GM19193 (cell line): ENCODE measurements around the gene TMEM53.

Experiments
- POLR2A ChIP-seq: IDR thresholded peaks from 4 replicates; pipeline ENCODE4 v1.6.1; 2011; ENCODE audit not compliant: insufficient read depth, insufficient read length; ENCODE audit errors: extremely low read depth

Gene TMEM53

GRCh38 chr1:44663417-44663816 lies 10.9 kb downstream of the TMEM53 start:
- TF ChIP-seq POLR2A, result no peak

GRCh38 chr1:44662683-44663030 lies 11.6 kb downstream of the TMEM53 start:
- TF ChIP-seq POLR2A, result no peak

DNA sequence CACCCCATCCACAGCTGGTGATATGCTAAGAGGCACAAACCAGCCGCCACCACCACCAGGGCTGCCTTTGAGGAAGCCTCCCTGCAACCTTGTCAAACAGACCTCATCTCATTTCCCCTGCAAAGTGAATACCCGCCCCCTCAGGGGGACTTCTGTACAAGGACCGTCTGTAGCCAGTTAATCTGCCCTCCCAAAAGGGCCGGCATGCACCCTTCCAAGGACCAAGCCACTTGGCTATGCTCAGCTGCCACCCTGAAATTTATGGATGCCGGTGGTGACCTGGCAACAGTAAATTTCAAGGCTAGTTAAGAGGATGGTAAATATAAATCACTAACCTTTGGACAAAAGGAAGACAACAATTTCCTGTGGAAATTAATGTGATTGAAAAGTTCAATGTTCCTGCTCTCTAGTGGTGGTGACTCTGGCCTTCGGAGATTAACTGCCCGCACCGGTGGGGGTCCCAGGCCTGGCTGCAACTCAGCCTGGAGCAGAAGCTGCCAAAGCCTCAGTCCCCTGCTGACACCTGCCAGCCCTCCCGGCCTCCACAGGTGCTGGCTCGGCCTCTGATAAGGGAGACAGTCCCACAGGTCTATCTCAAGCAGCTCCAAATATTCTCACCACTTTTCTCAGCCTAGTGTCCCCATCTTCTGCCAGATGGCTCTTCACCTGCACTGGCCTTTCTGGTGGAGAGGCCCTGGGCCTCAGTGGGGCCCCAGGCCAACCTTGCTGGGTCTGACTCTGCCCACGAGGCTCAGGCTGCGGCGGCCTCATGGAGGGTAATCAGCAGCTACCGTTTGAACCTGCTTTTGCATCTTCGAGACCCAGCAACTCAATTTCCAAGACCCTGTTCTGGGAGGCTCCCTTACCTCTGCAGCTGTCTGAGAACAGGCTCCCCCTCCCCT lies 12.2 kb downstream of the TMEM53 start:
- TF ChIP-seq POLR2A, result no peak

GRCh38 chr1:44660176-44660575 lies 14.1 kb downstream of the TMEM53 start:
- TF ChIP-seq POLR2A, result no peak

- no peak for TF ChIP-seq POLR2A
These were observed 14.7 kb downstream of the TMEM53 start for GRCh38 chr1:44659566-44659965.

DNA sequence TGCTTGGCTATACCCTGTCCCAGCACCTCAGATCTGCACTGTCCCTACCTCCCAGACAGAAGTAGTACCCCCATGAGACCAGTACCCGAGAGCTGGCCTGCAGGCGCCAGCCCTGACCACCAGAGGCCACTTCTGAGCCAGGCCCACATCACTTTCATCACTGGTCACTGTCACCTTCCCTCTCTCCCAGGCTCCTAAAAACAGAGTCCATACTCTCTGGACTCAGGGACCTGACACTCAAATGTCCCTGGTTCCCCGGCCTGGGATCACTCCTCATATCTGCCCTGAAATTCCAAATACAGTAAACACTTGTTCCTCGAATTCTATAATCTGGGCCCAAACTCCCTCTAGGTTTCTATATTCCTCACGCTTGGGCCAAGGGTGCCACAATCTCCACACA lies 18.7 kb downstream of the TMEM53 start:
- no peak for TF ChIP-seq POLR2A

GRCh38 chr1:44654621-44655187 lies 19.6 kb downstream of the TMEM53 start:
- TF ChIP-seq POLR2A, result no peak

GRCh38 chr1:44653107-44653964 lies 20.9 kb downstream of the TMEM53 start:
- no peak for TF ChIP-seq POLR2A

GRCh38 chr1:44652445-44653106 lies 21.7 kb downstream of the TMEM53 start:
- no peak for TF ChIP-seq POLR2A

DNA sequence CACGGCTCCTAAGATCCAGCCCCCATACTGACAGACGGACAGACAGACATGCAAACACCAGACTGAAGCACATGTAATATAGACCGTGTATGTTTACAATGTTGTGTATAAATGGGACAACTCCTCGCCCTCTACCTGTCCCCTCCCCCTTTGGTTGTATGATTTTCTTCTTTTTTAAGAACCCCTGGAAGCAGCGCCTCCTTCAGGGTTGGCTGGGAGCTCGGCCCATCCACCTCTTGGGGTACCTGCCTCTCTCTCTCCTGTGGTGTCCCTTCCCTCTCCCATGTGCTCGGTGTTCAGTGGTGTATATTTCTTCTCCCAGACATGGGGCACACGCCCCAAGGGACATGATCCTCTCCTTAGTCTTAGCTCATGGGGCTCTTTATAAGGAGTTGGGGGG lies 23.2 kb downstream of the TMEM53 start:
- no peak for TF ChIP-seq POLR2A

GRCh38 chr1:44650159-44650831 lies 24.0 kb downstream of the TMEM53 start:
- no peak for TF ChIP-seq POLR2A

DNA sequence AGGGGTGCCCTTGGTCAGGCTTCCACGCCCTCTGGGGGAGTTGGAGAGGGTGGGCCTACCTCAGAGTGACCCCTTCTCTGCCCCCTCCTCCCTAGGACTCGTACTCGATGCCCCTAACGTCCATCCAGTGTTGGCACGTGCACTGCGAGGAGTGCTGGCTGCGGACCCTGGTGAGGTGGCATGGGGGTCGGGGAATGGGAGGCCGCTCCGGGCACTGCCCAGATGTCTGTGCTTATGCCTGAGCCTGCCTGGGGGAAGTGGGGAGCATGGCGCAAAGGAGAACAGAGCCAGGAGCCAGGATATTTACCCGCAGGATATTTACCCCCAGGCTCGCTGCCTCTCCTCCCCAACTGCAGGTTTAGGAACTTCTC lies 24.5 kb downstream of the TMEM53 start:
- no peak for TF ChIP-seq POLR2A

- TF ChIP-seq POLR2A, result no peak
These were observed 25.6 kb downstream of the TMEM53 start for GRCh38 chr1:44648529-44649250.

DNA sequence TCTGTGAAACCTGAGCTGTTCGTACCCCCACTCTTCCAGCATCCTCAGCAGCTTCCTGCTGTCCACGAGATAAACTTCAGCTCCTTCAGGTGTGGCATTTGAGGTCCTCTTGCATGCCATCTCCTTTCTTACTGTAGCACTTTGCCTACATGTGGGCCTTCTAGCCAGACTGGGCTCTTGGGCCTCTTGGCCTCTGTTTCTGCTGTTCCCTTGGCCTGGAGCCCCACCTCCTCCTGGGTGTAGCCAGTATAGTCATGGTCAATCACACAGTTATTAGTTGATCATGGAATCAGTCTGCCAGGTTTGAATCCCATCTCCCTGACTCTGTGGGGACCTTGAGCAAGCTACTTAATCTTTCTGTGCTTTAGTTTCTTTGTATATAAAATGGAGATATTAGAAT lies 26.4 kb downstream of the TMEM53 start:
- no peak for TF ChIP-seq POLR2A

- no peak for TF ChIP-seq POLR2A
These were observed 27.8 kb downstream of the TMEM53 start for GRCh38 chr1:44646261-44647110.
